ENCODE measurements around the gene CWC22.

The CWC22 gene

DNA sequence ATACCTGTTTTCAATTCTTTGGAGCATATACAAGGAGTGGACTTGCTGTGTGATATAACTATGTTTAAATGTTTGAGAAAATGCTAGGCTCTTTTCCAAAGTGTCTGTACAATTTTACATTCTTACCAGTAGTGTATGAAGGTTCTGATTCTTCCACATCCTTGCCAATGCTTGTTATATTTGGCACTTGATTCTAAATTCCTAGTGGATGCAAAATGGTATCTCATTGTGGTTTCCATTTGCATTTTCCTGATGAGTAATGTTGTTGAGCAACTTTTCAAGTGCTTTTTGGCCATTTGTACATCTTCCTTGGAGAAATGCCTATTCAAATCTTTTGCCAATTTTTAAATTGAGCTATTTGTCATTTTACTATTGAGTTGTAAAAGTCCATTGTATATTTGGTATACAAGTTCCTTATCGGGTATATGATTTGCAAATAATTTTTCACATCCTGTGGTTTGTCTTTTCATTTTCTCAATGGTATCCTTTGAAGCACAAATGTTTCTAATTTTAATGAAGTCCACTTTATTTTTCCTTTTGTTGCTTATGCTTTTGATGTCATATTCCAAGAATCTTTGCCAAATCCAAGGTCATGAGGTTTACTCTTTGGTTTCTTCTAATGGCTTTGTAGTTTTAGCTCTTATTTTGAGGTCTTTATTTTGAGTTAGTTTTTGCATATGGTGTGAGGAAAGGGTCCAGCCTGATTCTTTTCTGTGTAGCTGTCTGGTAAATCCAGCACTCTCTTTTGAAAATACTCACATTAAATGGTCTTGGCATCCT lies 33.2 kb upstream of the CWC22 start:
- TF ChIP-seq, protein P1, sequence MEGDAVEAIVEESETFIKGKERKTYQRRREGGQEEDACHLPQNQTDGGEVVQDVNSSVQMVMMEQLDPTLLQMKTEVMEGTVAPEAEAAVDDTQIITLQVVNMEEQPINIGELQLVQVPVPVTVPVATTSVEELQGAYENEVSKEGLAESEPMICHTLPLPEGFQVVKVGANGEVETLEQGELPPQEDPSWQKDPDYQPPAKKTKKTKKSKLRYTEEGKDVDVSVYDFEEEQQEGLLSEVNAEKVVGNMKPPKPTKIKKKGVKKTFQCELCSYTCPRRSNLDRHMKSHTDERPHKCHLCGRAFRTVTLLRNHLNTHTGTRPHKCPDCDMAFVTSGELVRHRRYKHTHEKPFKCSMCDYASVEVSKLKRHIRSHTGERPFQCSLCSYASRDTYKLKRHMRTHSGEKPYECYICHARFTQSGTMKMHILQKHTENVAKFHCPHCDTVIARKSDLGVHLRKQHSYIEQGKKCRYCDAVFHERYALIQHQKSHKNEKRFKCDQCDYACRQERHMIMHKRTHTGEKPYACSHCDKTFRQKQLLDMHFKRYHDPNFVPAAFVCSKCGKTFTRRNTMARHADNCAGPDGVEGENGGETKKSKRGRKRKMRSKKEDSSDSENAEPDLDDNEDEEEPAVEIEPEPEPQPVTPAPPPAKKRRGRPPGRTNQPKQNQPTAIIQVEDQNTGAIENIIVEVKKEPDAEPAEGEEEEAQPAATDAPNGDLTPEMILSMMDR (IDR thresholded peaks at IDR 0.05; ENCODE audit: borderline replicate concordance, insufficient read depth, low read depth, low read length), result no peak
- no peak overlapping the region for H3K4me3 ChIP-seq (ENCODE audit: low read depth, low read length)

DNA sequence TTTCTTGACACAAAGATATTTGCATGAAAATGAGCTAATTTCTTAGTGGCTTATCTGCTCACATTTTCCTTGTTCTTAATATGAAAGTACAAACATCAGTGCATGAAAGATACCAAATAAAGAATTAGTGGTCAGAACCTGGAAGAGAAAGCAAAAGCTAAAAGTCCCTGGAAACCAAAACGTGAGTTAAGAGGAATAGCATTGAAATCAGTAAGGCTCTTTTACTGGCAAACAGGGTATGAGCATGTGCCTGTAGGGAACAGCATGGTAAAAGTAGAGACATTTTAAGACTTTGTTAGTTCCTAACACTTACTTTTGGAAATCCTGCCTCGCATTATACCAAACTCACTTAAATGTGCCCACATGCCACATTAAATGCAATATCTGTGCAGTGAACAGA lies 31.9 kb upstream of the CWC22 start:
- no peak overlapping the region for H3K4me3 ChIP-seq (ENCODE audit: low read depth, low read length)

DNA sequence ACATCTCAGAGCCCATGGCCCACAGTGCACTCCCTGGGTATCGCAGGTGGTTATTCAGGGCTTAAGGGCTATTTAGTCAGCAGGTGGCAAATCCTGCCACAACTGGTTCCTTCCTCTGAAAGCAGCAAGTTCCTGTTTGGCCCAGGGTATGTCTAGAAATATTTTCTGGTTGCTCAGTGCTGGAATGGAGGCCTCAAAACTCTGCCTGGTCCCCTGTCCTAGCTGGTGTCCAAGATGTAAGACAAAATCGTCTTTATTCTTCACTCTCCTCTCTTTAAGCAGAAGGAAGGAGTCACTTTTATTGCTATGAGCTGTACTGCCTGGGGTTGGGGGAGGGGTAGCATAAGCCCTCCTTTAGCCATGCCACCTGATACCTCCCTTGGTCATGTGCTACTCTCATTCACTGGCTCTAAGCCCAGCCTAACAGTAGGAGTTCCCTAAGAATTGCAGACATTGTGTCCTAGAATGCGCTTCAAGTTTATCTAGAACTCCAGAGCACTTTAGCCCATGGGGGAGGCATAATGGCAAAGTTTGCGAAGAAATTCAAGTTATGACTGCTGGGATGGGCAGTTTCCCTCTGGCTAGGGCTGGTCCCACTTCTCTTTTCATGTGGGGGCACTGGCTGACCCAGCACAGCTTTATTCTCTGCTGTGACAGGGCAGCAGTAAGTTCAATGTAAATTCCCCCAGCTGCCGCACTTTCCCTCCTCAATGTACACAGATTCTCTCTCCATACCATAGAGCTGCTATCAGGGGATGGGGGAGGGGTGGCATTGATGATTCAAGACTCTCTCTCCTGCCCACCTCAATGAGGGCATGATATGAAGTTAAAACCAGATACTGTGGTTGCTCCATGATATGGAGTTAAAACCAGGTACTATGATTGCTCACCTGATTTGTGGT lies 27.1 kb upstream of the CWC22 start:
- TF ChIP-seq, protein P1 (IDR thresholded peaks at IDR 0.05; ENCODE audit: borderline replicate concordance, insufficient read depth, low read depth, low read length), result no peak
- no peak overlapping the region for H3K4me3 ChIP-seq (ENCODE audit: low read depth, low read length)

More for the DNA sequence above, 31.9 kb upstream of the CWC22 start:
- TF ChIP-seq, protein P1 (IDR thresholded peaks at IDR 0.05; ENCODE audit: borderline replicate concordance, insufficient read depth, low read depth, low read length), result no peak

DNA sequence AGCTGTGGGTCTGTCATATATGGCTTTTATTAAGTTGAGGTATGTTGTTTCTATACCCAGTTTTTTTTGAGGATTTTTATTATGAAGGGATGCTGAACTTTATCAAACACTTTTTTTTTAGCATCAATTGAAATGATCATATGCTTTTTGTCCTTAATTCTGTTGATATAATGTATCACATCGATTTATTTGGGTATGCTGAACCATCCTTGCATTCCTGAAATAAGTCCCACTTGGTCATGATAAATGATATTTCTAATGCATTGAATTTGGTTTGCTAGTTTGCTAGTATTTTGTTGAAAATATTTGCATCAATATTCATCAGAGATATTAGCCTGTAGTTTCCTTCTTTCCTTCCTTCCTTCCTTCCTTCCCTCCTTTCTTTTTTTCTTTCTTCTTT lies 22.5 kb upstream of the CWC22 start:
- no peak overlapping the region for H3K4me3 ChIP-seq (ENCODE audit: low read depth, low read length)
- TF ChIP-seq, protein P1 (IDR thresholded peaks at IDR 0.05; ENCODE audit: borderline replicate concordance, insufficient read depth, low read depth, low read length), result no peak

DNA sequence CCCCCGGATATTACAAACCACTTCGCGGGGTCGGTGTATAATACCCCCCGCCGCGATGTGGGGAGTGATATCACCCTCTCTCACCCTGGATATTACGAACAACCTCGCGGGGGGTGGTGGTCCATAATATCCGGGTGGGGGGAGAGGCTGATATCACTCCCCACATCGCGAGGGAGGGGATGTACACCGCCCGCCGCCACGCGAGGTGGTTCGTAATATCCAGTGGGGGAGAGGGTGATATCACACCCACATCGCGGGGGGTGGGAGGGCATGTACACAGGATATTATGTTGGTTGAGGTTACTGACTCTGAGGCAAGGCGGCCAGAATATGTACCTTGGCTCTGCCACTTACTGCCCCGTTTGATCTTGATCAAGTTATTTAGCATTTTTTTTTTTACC lies 14.8 kb upstream of the CWC22 start:
- TF ChIP-seq, protein P1 (IDR thresholded peaks at IDR 0.05; ENCODE audit: borderline replicate concordance, insufficient read depth, low read depth, low read length), result no peak
- no peak overlapping the region for H3K4me3 ChIP-seq (ENCODE audit: low read depth, low read length)

DNA sequence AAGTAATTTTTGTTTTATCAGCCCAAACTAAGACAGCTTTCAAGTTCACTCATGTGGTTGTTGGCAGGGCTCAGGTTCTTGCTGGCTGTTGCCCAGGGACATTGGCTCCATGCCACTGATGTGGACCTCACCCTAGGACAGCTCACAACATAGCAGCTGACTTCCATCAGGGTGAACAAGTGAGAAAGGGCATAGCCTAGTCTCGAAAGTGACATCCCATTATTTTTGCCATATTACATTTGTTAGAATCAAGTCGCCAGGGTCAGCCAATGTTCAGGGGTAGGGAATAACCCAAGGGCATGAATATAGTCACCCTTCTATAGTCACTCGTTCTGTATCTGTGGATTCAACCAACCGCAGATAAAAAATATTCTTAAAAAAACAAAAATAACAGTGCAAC lies 10.7 kb upstream of the CWC22 start:
- TF ChIP-seq, protein P1 (IDR thresholded peaks at IDR 0.05; ENCODE audit: borderline replicate concordance, insufficient read depth, low read depth, low read length), result no peak
- no peak overlapping the region for H3K4me3 ChIP-seq (ENCODE audit: low read depth, low read length)

Data from GM12875 (cell line).